Measurements from ENCODE around the gene RPS6KC1. TPM values are rescaled to one million over a fixed set of nuclear protein-coding genes. Genes with fewer than 3 reads are reported as not detected.

The RPS6KC1 gene
- total RNA-seq, 1 experiment from 2014 or later, result 16.9 TPM

- Histone ChIP-seq H3K23ac (ENCODE audit: insufficient read length, low read depth, low read length) (no peak overlapping the region), H2BK20ac (ENCODE audit: low read depth, low read length, poor library complexity, severe bottlenecking) (no peak overlapping the region), H2AFZ (ENCODE audit: low read length) (no peak overlapping the region), H3K4me1 (ENCODE audit: insufficient read depth, low read length) (no peaks in the 10 kb centered on the region; the same call in 1 of the 2 replicates), H3K9ac (ENCODE audit: extremely low read depth, insufficient read length, low read length) (no peak overlapping the region), H2BK120ac (ENCODE audit: low read depth, low read length, poor library complexity, severe bottlenecking) (no peak overlapping the region), H3K27ac (ENCODE audit: insufficient read length, low read depth, low read length) (no peak overlapping the region), H3K9me3 (ENCODE audit: control insufficient read depth, low read depth, low read length) (no peaks in the 10 kb centered on the region), H3K79me1 (ENCODE audit: insufficient read depth, low read depth, low read length, poor library complexity, severe bottlenecking) (no peaks in the 10 kb centered on the region), H4K20me1 (ENCODE audit: control insufficient read depth, insufficient read depth, insufficient read length) (no peaks in the 10 kb centered on the region), H3K27me3 (ENCODE audit: insufficient read depth, low read length) (no peaks in the 10 kb centered on the region), H4K91ac (ENCODE audit: insufficient read length, low read depth, low read length) (no peak overlapping the region), H3K79me2 (ENCODE audit: insufficient read depth, low read length) (no peaks in the 10 kb centered on the region), H3K4ac (ENCODE audit: low read depth, low read length) (no peak overlapping the region), H3K14ac (ENCODE audit: insufficient read depth, low read length) (no peak overlapping the region), H3K18ac (ENCODE audit: insufficient read length, low read depth, low read length) (no peak overlapping the region), H2AK5ac (ENCODE audit: insufficient read length, low read length) (no peak overlapping the region), H3K23me2 (ENCODE audit: insufficient read length, low read depth, low read length, poor library complexity, severe bottlenecking) (no peaks in the 10 kb centered on the region), H2BK12ac (ENCODE audit: insufficient read length, low read depth, low read length) (no peak overlapping the region), H3T11ph (ENCODE audit: low read length) (no peak overlapping the region), H2BK15ac (ENCODE audit: low read depth, low read length) (no peak overlapping the region), H3K4me2 (ENCODE audit: insufficient read depth, insufficient read length, low read length) (no peak overlapping the region), H4K8ac (replicated peaks; ENCODE audit: insufficient read length, low read depth, low read length) (no peak overlapping the region), H4K5ac (ENCODE audit: insufficient read length, low read depth, low read length) (no peak overlapping the region), H2BK5ac (ENCODE audit: insufficient read length, low read length) (no peak overlapping the region), H3K56ac (ENCODE audit: insufficient read length, low read depth, low read length) (no peak overlapping the region)
- DNase-seq, result no peak
- H3K36me3 Mint-ChIP-seq (ENCODE audit: insufficient read depth in 1 of 3, low read depth in 3 of 3), result peaks cover 0 to 12% (median 12%) of the 10 kb centered on the region in 3 experiments; a peak in 5 of 7 replicates
- TF ChIP-seq CTCF (conservative IDR thresholded peaks at IDR 0.05), result no peak
- H3K9me3 Mint-ChIP-seq, result no peaks in the 10 kb centered on the region
- H3K4me1 Mint-ChIP-seq, result peaks cover 0 to 8% of the 10 kb centered on the region in 2 experiments; a peak in 2 of 4 replicates
- H3K27ac Mint-ChIP-seq, result peak overlapping the region in 1 of 3 experiments; percentile 27; a peak in 1 of 7 replicates
- H3K4me3 Mint-ChIP-seq, result no peak overlapping the region
- no peaks in the 10 kb centered on the region for H3K27me3 Mint-ChIP-seq (ENCODE audit: low read depth)
- no CpG with 5 or more reads among the region's 3 CpGs for WGBS (ENCODE audit: extremely low coverage, insufficient read length, low lambda C conversion rate)
These were observed 36.9 kb downstream of the RPS6KC1 start for GRCh38 chr1:213087911-213088310.

All from H9 (cell line).